Effector memory CD8-positive, alpha-beta T cell (primary cell): ENCODE results near the gene TMEM135.

Source experiments
- ATAC-seq: fragments of 150-1000 bp; cut with Tn5 transposase; replicated peaks from 2 replicates; pipeline ENCODE4 v1.10.0; 2021; ENCODE audit warnings: mild to moderate bottlenecking, moderate library complexity
- DNase-seq, 3 experiments: peaks; one replicate each; pipeline ENCODE4 v3.0.0; 2021
- H3K27ac Mint-ChIP-seq, 2 donors: one replicate each; pipeline ENCODE4 v1.8.0; 2022; ENCODE audit warnings: mild to moderate bottlenecking in 2 of 2, mixed read lengths in 2 of 2, moderate library complexity in 2 of 2
- H3K27me3 Mint-ChIP-seq, 2 donors: one replicate each; pipeline ENCODE4 v1.8.0; 2022; ENCODE audit warnings: mixed read lengths in 2 of 2
- H3K36me3 Mint-ChIP-seq: one replicate; pipeline ENCODE4 v1.8.0; 2022; ENCODE audit warnings: mild to moderate bottlenecking, moderate library complexity, mixed read lengths; ENCODE audit not compliant: insufficient read depth
- H3K4me1 Mint-ChIP-seq, 2 donors: one replicate each; pipeline ENCODE4 v1.8.0; 2022; ENCODE audit warnings: low read depth in 2 of 2, mixed read lengths in 2 of 2
- H3K4me3 Mint-ChIP-seq, 2 donors: one replicate each; pipeline ENCODE4 v1.8.0; 2022; ENCODE audit warnings: mild to moderate bottlenecking in 2 of 2, mixed read lengths in 2 of 2, moderate library complexity in 2 of 2
- H3K9me3 Mint-ChIP-seq, 2 donors: one replicate each; pipeline ENCODE4 v1.8.0; 2022; ENCODE audit warnings: mixed read lengths in 2 of 2

The TMEM135 gene

DNA sequence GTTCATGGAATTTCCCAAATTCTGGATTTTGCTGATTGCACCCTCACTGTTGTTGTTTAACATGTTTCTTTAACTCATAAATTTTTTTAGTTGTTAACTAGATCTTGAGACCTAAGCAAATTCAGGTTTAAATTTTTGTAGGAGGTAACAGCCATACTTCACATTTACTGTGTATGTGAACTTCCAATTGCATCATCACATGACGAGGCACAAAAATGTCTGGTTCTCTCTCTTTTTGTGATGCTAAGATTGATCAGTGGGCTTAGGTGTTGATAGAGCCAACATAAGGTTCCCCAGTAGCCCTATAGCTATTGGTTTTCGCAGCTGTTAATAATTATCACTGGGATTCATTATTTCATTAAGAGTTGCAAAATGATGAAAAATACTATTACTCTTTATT, 277.5 kb downstream of the TMEM135 start:
- no peaks in the 10 kb centered on the region for H3K27me3 Mint-ChIP-seq
- H3K4me3 Mint-ChIP-seq, result no peak overlapping the region
- ATAC-seq (no peak), DNase-seq (no peak)
- no peak overlapping the region for H3K27ac Mint-ChIP-seq
- H3K9me3 Mint-ChIP-seq, result no peaks in the 10 kb centered on the region
- no peaks in the 10 kb centered on the region for H3K4me1 Mint-ChIP-seq
- peaks cover 5% of the 10 kb centered on the region for H3K36me3 Mint-ChIP-seq

DNA sequence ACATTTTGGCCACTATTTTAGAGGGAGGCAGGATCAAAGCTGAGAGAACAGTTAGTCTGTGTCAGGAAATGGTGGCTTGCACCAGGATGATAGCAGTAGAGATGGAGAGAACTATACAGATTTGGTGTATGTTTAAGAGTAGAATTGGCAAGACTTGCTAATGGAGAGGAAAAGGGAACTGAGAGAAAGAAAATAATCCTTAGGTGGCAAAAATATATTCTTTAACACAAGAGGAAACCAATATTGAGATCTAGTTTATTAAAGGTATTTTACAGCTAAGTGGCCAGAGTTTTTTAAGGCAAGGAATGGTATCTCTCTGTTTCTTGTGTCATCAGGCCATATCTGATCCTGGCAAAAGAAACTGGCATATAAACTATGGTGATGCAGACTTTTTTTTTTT, 278.8 kb downstream of the TMEM135 start:
- H3K36me3 Mint-ChIP-seq, result peaks cover 5% of the 10 kb centered on the region

DNA sequence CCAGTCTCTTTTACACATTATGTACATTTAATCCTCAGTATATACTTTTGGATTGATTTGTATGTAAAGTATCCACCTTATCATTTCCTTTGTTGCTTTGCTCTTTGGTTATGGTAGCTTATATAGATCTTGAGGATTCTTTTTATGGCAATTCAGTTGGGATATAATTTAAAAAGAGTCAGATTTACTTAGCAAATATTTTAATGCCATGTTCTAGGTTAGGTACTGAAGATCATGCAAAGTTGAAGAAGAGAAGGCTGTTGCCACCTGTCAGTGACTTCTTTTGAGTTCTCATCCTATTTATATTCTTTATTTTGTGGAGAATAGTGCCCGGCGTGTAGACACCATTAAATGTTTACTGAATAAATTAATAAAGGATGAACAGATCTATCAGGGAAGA, 279.7 kb downstream of the TMEM135 start:
- Mint-ChIP-seq H3K36me3 (peaks cover 7% of the 10 kb centered on the region), H3K27ac (no peak overlapping the region), H3K27me3 (no peaks in the 10 kb centered on the region), H3K9me3 (no peaks in the 10 kb centered on the region), H3K4me1 (no peaks in the 10 kb centered on the region), H3K4me3 (no peak overlapping the region)
- ATAC-seq (no peak), DNase-seq (no peak)

More for the DNA sequence above, 278.8 kb downstream of the TMEM135 start:
- peak overlapping the region in 1 of 2 donors; percentile 59 for H3K27ac Mint-ChIP-seq
- H3K9me3 Mint-ChIP-seq, result no peaks in the 10 kb centered on the region
- H3K27me3 Mint-ChIP-seq, result no peaks in the 10 kb centered on the region
- DNase-seq (no peak), ATAC-seq (no peak)
- no peaks in the 10 kb centered on the region for H3K4me1 Mint-ChIP-seq
- no peak overlapping the region for H3K4me3 Mint-ChIP-seq

DNA sequence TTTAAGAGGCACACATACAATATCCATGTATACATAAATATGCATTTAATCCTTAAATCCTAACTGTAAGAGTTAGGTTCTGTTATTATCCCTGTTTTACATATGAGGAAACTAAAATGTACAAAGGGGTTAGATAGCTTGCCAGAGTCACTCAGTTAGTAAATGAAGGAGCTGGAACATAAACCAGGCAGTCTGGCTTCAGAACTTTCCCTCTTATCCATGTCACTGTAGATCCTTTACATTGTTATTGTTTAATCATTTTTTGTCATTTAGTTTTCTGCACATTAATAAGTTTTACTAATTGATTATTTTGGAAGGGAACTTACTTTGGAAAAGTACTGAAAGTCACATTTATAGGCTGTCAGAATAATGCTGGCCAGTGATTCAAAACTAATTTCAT, 282.4 kb downstream of the TMEM135 start:
- Mint-ChIP-seq H3K4me3 (no peak overlapping the region), H3K27ac (no peak overlapping the region), H3K9me3 (no peaks in the 10 kb centered on the region), H3K4me1 (no peaks in the 10 kb centered on the region), H3K27me3 (no peaks in the 10 kb centered on the region), H3K36me3 (peaks cover 7% of the 10 kb centered on the region)
- no peak for DNase-seq
- ATAC-seq, result no peak

DNA sequence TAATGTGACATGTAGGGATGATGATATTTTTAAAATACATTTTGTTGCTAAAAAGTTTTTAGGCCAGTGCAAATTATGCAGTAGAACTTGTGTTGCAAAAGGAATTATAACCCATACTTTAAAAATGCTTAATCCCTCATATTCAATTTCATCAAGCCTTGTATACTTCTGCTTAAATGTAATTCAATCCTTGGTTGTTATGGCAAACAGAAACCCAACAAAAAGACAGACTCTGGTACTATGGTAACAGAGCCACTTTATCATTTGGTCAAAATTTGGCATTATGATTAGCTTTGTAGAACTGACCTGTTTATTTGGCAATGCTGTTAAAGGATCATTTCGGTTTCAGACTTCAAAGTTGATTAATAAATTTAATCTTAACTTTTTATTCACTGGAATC, 284.8 kb downstream of the TMEM135 start:
- Mint-ChIP-seq H3K4me1 (no peaks in the 10 kb centered on the region), H3K4me3 (no peak overlapping the region), H3K27ac (no peak overlapping the region), H3K9me3 (no peaks in the 10 kb centered on the region), H3K27me3 (no peaks in the 10 kb centered on the region), H3K36me3 (peaks cover 7% of the 10 kb centered on the region)
- no peak for ATAC-seq
- no peak for DNase-seq

DNA sequence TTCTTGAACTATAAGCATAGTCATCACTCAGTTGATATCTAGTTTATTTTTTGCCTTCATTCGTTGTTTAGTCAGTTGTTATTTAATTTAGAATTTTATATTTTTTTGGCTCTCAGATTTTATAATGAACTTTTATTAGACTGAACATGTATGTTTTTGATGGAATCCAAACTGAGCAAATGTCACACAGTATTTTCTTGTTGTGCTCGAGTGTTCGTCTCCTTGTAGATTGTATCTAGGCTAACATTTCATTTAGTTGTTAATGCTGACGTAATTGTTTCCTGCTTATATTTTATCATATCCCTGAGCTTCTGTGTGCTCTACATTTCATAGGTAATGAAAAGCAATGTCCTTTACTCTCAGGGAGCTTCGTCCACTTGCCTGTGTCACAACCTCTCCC, 286.2 kb downstream of the TMEM135 start:
- Mint-ChIP-seq H3K27ac (no peak overlapping the region), H3K9me3 (no peaks in the 10 kb centered on the region), H3K27me3 (no peaks in the 10 kb centered on the region), H3K4me1 (no peaks in the 10 kb centered on the region), H3K36me3 (peaks cover 7% of the 10 kb centered on the region), H3K4me3 (no peak overlapping the region)
- DNase-seq (no peak), ATAC-seq (no peak)

DNA sequence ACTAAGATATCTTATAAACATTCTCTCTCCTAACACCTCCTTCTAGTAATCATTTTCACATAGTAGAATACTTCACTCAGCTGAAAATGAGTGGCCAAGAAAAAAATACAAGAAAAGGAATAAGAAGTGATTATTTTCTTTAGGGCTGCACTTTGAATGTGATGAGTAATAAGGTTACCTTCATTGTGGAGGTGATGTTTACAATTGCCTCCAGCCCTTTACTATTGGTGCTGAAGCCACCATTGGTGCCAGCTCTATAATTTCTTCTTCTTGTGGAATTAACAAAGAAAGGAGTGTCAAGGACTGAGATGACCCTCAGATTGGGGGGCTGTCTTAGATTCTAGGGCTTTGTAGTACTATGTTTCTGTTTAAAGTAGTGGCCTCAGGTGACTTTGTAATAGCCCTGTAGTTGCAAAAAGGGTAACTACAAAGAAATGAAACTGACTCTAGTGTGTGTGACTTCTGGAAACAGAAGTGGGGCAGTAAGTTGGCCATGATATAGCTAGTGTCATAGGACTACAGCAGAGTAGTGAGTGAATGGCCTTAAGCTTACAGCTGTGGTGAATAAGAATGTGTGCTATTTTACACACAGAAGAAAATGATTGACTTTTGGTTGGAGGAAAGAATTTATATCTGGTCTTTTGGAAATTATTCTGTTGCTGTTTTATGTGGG, 287.2 kb downstream of the TMEM135 start:
- ATAC-seq, result no peak
- peaks cover 7% of the 10 kb centered on the region for H3K36me3 Mint-ChIP-seq
- no peaks in the 10 kb centered on the region for H3K4me1 Mint-ChIP-seq
- H3K4me3 Mint-ChIP-seq, result no peak overlapping the region
- DNase-seq, result no peak
- no peaks in the 10 kb centered on the region for H3K27me3 Mint-ChIP-seq
- no peak overlapping the region for H3K27ac Mint-ChIP-seq
- H3K9me3 Mint-ChIP-seq, result no peaks in the 10 kb centered on the region

DNA sequence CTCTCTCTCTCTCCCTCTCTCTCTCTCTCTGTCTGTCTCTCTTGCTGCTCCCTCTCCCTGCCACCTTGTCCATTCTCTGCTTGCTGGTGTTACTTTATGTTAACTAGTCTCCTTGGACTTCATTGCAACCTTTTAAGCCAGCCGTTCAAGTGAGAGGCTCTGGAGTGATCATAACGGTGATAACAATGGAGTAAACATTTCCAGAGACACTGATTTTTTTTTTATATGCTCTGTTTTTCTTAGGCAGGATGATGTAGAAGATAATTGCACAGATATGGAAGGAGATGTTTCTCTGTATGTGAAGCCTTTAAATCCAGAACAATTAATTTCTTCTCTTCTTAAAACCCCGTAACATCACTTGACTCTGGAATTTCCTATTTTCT, 287.7 kb downstream of the TMEM135 start:
- Mint-ChIP-seq H3K27ac (no peak overlapping the region), H3K4me3 (no peak overlapping the region), H3K9me3 (no peaks in the 10 kb centered on the region), H3K4me1 (no peaks in the 10 kb centered on the region), H3K36me3 (peaks cover 7% of the 10 kb centered on the region), H3K27me3 (no peaks in the 10 kb centered on the region)
- ATAC-seq, result no peak
- no peak for DNase-seq

DNA sequence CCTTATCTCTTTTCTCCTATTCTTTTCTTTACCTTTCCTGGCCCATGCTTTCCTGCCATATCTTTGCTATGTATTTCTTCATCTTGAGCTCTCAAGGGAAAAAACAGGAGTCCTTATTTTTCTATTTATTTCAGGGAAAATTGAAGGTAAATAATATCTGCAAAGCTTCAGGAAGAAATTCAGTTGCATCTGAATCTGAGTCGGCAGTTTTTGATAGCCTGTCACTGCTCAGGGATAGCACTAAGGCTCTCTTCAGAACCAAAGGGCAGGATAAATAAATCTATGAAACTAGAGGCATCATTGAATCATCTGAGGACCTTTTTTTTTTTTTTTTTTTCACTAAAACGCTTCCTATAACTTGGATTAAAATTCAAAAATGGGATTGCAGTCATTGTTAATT, 288.9 kb downstream of the TMEM135 start:
- Mint-ChIP-seq H3K27me3 (no peaks in the 10 kb centered on the region), H3K4me3 (no peak overlapping the region), H3K9me3 (no peaks in the 10 kb centered on the region), H3K27ac (no peak overlapping the region), H3K36me3 (peaks cover 7% of the 10 kb centered on the region), H3K4me1 (no peaks in the 10 kb centered on the region)
- ATAC-seq (no peak), DNase-seq (no peak)

DNA sequence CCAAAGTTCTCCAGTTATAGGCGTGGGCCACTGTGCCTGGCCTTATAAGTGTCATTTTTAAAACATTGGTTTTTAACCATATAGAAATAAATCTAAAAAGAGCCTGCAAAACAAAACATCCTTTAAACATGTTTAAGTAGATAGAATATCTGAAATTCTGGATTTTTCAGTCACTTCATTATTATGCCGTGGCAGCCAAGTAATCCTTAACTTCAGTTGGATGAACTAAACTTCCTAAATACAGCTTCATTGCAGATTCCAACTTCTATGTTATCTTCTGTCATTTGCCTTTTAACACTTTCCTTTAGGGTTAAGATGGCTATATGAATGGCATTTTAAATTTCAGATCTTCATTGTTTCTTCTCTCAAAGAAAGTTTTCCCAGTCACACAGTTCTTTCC, 291.4 kb downstream of the TMEM135 start:
- no peaks in the 10 kb centered on the region for H3K4me1 Mint-ChIP-seq
- DNase-seq, result no peak
- no peaks in the 10 kb centered on the region for H3K36me3 Mint-ChIP-seq
- no peak overlapping the region for H3K27ac Mint-ChIP-seq
- peaks cover 0 to 2% of the 10 kb centered on the region in 2 donors for H3K9me3 Mint-ChIP-seq
- no peak for ATAC-seq
- H3K4me3 Mint-ChIP-seq, result no peak overlapping the region
- no peaks in the 10 kb centered on the region for H3K27me3 Mint-ChIP-seq

DNA sequence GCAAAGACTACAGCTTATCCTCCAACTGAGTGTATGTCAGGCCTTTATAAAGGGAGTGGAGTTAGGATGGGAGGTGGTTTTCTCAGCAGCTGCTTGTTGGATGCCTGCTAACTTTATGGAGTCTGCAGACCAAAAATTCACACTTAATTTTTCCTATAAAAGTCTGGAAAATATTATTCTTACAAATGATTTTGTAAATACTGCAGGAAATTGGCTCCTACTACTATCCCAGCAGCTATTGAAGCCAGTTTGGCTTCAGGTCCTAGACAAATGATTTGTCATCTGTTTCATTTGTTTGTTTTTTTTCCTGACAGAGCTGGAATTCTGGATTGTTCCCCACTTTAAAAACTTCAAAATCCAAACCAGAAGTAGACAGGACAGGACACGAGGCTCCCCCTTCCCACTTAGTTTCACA, 292.5 kb downstream of the TMEM135 start:
- Mint-ChIP-seq H3K4me1 (no peaks in the 10 kb centered on the region), H3K27ac (no peak overlapping the region), H3K36me3 (no peaks in the 10 kb centered on the region), H3K9me3 (peaks cover 0 to 2% of the 10 kb centered on the region in 2 donors), H3K4me3 (no peak overlapping the region), H3K27me3 (no peaks in the 10 kb centered on the region)
- ATAC-seq, result no peak
- DNase-seq, result no peak

DNA sequence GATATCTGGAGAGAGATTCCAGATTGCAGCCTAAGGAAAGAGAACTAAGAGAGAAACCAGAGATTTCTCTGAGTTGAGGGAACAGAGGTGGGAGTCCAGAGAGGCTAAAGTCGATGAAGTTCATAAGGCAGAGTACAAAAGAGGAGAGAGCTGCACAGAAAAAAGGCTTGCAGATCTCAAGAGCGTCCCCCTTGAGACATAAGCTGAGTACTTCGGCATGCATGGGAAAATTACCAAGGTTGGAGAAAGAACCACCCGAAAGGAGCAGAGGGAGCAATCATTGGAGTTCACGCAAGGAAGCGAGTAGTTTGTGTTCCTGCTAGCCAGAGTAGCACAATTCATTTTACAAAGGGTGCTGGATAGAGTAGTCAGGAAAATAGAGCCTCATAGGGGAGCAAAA, 293.5 kb downstream of the TMEM135 start:
- DNase-seq (no peak), ATAC-seq (no peak)
- Mint-ChIP-seq H3K4me3 (no peak overlapping the region), H3K27me3 (no peaks in the 10 kb centered on the region), H3K9me3 (peaks cover 0 to 2% of the 10 kb centered on the region in 2 donors), H3K36me3 (no peaks in the 10 kb centered on the region), H3K27ac (no peak overlapping the region), H3K4me1 (no peaks in the 10 kb centered on the region)

DNA sequence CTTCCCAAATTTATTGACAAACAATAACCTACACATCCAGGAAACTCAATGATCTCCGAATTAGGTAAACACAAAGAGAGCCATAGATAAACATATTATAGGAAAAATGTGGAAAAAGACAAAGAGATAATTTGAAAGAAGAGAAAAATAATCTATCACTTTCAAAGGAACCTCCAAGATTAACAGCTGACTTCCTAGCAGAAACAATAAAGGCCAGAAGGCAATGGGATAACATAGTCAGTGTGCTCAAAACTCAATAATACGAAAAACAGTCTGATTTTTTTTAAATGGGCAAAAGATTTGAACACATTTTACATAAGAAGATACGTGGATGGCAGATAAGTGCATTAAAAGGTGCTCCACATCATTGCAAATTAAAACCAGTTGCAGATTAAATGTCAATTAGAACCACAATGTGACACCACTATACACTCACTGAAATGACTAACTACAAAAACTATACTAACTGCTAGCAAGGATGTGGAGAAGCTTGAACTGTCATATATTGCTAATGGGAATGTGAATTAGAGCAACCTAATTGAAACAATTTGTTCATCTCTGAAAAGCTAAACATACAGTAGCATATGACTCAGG, 300.4 kb downstream of the TMEM135 start:
- H3K4me3 Mint-ChIP-seq, result no peak overlapping the region
- no peaks in the 10 kb centered on the region for H3K36me3 Mint-ChIP-seq
- H3K27me3 Mint-ChIP-seq, result no peaks in the 10 kb centered on the region

DNA sequence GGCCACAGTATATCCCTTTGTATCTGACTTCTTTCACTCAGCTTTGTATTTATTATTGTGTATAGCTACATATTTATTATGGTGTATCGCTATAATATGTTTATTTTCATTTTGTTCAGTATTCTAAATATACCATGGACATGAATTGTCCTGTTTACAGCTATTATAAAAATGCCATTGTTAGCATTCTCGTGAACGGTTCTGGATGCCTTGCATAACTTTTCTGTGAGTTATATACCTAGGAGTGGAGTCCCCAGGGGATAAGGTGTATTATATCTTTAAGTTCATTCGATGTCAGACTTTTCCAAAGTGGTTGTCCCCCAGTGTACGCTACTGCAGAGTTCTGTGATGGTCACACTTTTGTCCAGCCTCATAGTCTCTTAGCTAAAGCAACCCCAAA, 301.7 kb downstream of the TMEM135 start:
- Mint-ChIP-seq H3K27ac (no peak overlapping the region), H3K4me1 (no peaks in the 10 kb centered on the region), H3K9me3 (peaks cover 0 to 2% of the 10 kb centered on the region in 2 donors), H3K27me3 (no peaks in the 10 kb centered on the region), H3K36me3 (no peaks in the 10 kb centered on the region), H3K4me3 (no peak overlapping the region)
- ATAC-seq, result no peak
- no peak for DNase-seq

More for the DNA sequence above, 300.4 kb downstream of the TMEM135 start:
- DNase-seq, result no peak
- no peak for ATAC-seq
- H3K4me1 Mint-ChIP-seq, result no peaks in the 10 kb centered on the region
- no peak overlapping the region for H3K27ac Mint-ChIP-seq
- peaks cover 0 to 4% of the 10 kb centered on the region in 2 donors for H3K9me3 Mint-ChIP-seq
